PC-3 (cell line): ENCODE measurements around the gene SLC30A7. TPM values are rescaled to one million over a fixed set of nuclear protein-coding genes. Genes with fewer than 3 reads are reported as not detected.
"Not testable (repeated sequence)": the region's sequence is repeated elsewhere in the genome, so short reads cannot be mapped to it uniquely, and the experiment has no call there.

Experiments
- ATAC-seq: fragments of 200-7000 bp; cut with Tn5 transposase; 2 replicates; pipeline ENCODE4 v1.9.1; 2020; ENCODE audit warnings: mild to moderate bottlenecking, moderate library complexity
- BruUV-seq: library from RNA; stranded (reverse); fragments of 400-500 nt; replicated peaks from 2 replicates; lab custom pipeline; 2021; lab: Mats Ljungman, UMichigan
- CTCF ChIA-PET: fragments of 300-600 bp; sonication (Branson Sonifier 250); formaldehyde crosslinking; loops from one replicate; lab custom pipeline; 2022; ENCODE audit warnings: antibody characterized with exemption; lab: Charles Lee
- POLR2A ChIA-PET: fragments of 300-600 bp; sonication (Branson Sonifier 250); formaldehyde crosslinking; loops from one replicate; lab custom pipeline; 2022; ENCODE audit warnings: antibody characterized with exemption; ENCODE audit not compliant: unreplicated experiment; lab: Charles Lee
- DNase-seq: peaks from one replicate; pipeline ENCODE4 v3.0.0-alpha.2; 2015
- H2AFZ ChIP-seq: fragments of 300-600 bp; sonication (generic); 2 replicates; pipeline ENCODE4 v1.6.0; 2016; ENCODE audit warnings: antibody characterized with exemption, low read length
- H3F3A ChIP-seq: fragments of 300-600 bp; sonication (generic); one replicate; pipeline ENCODE4 v1.6.0; 2017; ENCODE audit warnings: antibody characterized with exemption, low read length, control low read depth, mild to moderate bottlenecking; ENCODE audit not compliant: unreplicated experiment
- H3K27ac ChIP-seq: fragments of 300-600 bp; sonication (generic); 2 replicates; pipeline ENCODE4 v1.5.1; 2016; ENCODE audit warnings: mild to moderate bottlenecking, low read length
- H3K27me3 ChIP-seq: fragments of 300-600 bp; sonication (generic); 2 replicates; pipeline ENCODE4 v1.6.1; 2016; ENCODE audit warnings: low read length, mixed read lengths
- H3K36me3 ChIP-seq: fragments of 300-600 bp; sonication (generic); 2 replicates; pipeline ENCODE4 v1.6.1; 2016; ENCODE audit warnings: low read depth, mixed run types, low read length, mixed read lengths
- H3K4me1 ChIP-seq: fragments of 300-600 bp; sonication (generic); 2 replicates; pipeline ENCODE4 v1.5.1; 2016; ENCODE audit warnings: low read length; ENCODE audit not compliant: insufficient read depth
- H3K4me2 ChIP-seq: fragments of 300-600 bp; sonication (generic); 2 replicates; pipeline ENCODE4 v1.6.0; 2016; ENCODE audit warnings: low read length
- H3K4me3 ChIP-seq: fragments of 300-600 bp; sonication (generic); 2 replicates; pipeline ENCODE4 v1.5.1; 2016; ENCODE audit warnings: mild to moderate bottlenecking, low read length, mixed read lengths
- H3K79me2 ChIP-seq: fragments of 300-600 bp; sonication (generic); 2 replicates; pipeline ENCODE4 v1.6.1; 2017; ENCODE audit warnings: low read length, mixed read lengths
- H3K9ac ChIP-seq: fragments of 300-600 bp; sonication (generic); 2 replicates; pipeline ENCODE4 v1.6.0; 2016; ENCODE audit warnings: mild to moderate bottlenecking, low read length
- H3K9me2 ChIP-seq: fragments of 300-600 bp; sonication (generic); replicated peaks from 2 replicates; pipeline ENCODE4 v1.6.1; 2016; ENCODE audit warnings: mixed run types, low read length, mixed read lengths
- H3K9me3 ChIP-seq: fragments of 300-600 bp; sonication (generic); 2 replicates; pipeline ENCODE4 v1.6.1; 2016; ENCODE audit warnings: low read length, mixed read lengths
- H4K20me1 ChIP-seq: fragments of 300-600 bp; sonication (generic); 2 replicates; pipeline ENCODE4 v1.6.1; 2016; ENCODE audit warnings: low read length, mixed read lengths
- CTCF ChIP-seq: fragments of 300-600 bp; sonication (generic); conservative IDR thresholded peaks from 2 replicates; pipeline ENCODE4 v1.5.1; 2017; ENCODE audit warnings: antibody characterized with exemption, low read depth, mild to moderate bottlenecking, low read length
- EZH2 ChIP-seq: fragments of 300-600 bp; sonication (generic); IDR thresholded peaks from one replicate; pipeline ENCODE4 v1.6.1; 2017; ENCODE audit warnings: antibody characterized with exemption, mild to moderate bottlenecking, low read length; ENCODE audit not compliant: unreplicated experiment
- EZH2phosphoT487 ChIP-seq: fragments of 300-600 bp; sonication (generic); IDR thresholded peaks from 2 replicates; pipeline ENCODE4 v1.6.1; 2018; ENCODE audit warnings: mild to moderate bottlenecking, antibody characterized with exemption, low read length, borderline replicate concordance
- intact Hi-C: fragments of 100-400 bp; cut with micrococcal nuclease; formaldehyde crosslinking; loops from 2 replicates; pipeline ENCODE4 v1.9.0; 2023
- total RNA-seq: library from RNA; depleted of rRNA; stranded (reverse); fragments of >200 nt; gene quantifications from 2 replicates; pipeline ENCODE4 v1.2.3, GENCODE V29; 2014

Gene SLC30A7
- total RNA-seq, 1 experiment from 2014 or later: 24.0 TPM

GRCh38 chr1:100851726-100852125 lies 44.2 kb upstream of the SLC30A7 start:
- no peak overlapping the region for H3K27ac ChIP-seq
- no TSS peak for BruUV-seq
- no peak overlapping the region for H2AFZ ChIP-seq
- no peaks in the 10 kb centered on the region for H3K9me3 ChIP-seq
- H3K4me3 ChIP-seq: no peak overlapping the region
- H3K27me3 ChIP-seq: no peaks in the 10 kb centered on the region
- H4K20me1 ChIP-seq: no peaks in the 10 kb centered on the region
- no peaks in the 10 kb centered on the region for H3K36me3 ChIP-seq
- no peak overlapping the region for H3K9ac ChIP-seq
- ATAC-seq (no peak), DNase-seq (no peak)
- no peaks in the 10 kb centered on the region for H3F3A ChIP-seq
- no peaks in the 10 kb centered on the region for H3K79me2 ChIP-seq
- TF ChIP-seq EZH2phosphoT487 (no peak), EZH2 (no peak), CTCF (no peak)
- intact Hi-C loops: no loop called here
- ChIA-PET POLR2A (no interaction called here), CTCF (no interaction called here)
- H3K4me2 ChIP-seq: no peak overlapping the region
- H3K4me1 ChIP-seq: no peaks in the 10 kb centered on the region
- no peaks in the 10 kb centered on the region for H3K9me2 ChIP-seq

- BruUV-seq: no TSS peak
- intact Hi-C loops: no loop called here
- H3K4me2 ChIP-seq: no peak overlapping the region
- POLR2A ChIA-PET: no interaction called here
- H3K9me3 ChIP-seq: no peaks in the 10 kb centered on the region
- H3K27ac ChIP-seq: no peak overlapping the region
- H3K4me3 ChIP-seq: no peak overlapping the region
- H3K9me2 ChIP-seq: no peaks in the 10 kb centered on the region
- DNase-seq (no peak), ATAC-seq (no peak)
- H4K20me1 ChIP-seq: no peaks in the 10 kb centered on the region
- no peak overlapping the region for H3K9ac ChIP-seq
- H3K27me3 ChIP-seq: no peaks in the 10 kb centered on the region
- TF ChIP-seq CTCF (no peak), EZH2 (no peak), EZH2phosphoT487 (no peak)
- H3K79me2 ChIP-seq: no peaks in the 10 kb centered on the region
- CTCF ChIA-PET: interaction anchor here (0.6 kb wide), 1 partner anchor 436 kb away, joined by 3 read pairs; no protein-coding TSS in a partner anchor
- H3K36me3 ChIP-seq: no peaks in the 10 kb centered on the region
- H3F3A ChIP-seq: no peaks in the 10 kb centered on the region
- H2AFZ ChIP-seq: no peak overlapping the region
- no peaks in the 10 kb centered on the region for H3K4me1 ChIP-seq
Measured at GRCh38 chr1:100852976-100853375, 42.9 kb upstream of the SLC30A7 start.

- H3F3A ChIP-seq, H3K27ac ChIP-seq, H3K9ac ChIP-seq, ATAC-seq, H3K4me1 ChIP-seq, H3K4me2 ChIP-seq, CTCF ChIA-PET, H3K4me3 ChIP-seq, H3K27me3 ChIP-seq, intact Hi-C loops, H4K20me1 ChIP-seq, BruUV-seq, POLR2A ChIA-PET, H3K9me2 ChIP-seq, H3K79me2 ChIP-seq, H3K36me3 ChIP-seq, H2AFZ ChIP-seq, H3K9me3 ChIP-seq: not testable (repeated sequence)
- DNase-seq: peak; percentile 11
Measured at GRCh38 chr1:100855116-100855515, 40.8 kb upstream of the SLC30A7 start.
